Hepatocyte (in vitro differentiated cells): ENCODE results near the gene HNRNPH1.

Experiments used
- CTCF ChIP-seq: fragments of 200-600 bp; sonication (generic); IDR thresholded peaks from 2 replicates; pipeline ENCODE4 v1.5.1; 2016; ENCODE audit warnings: antibody characterized with exemption, mild to moderate bottlenecking; ENCODE audit not compliant: poor library complexity
- EZH2 ChIP-seq: fragments of 200-600 bp; sonication (generic); IDR thresholded peaks from 2 replicates; pipeline ENCODE4 v1.6.1; 2016; ENCODE audit warnings: antibody characterized with exemption, mild to moderate bottlenecking, borderline replicate concordance
- EZH2phosphoT487 ChIP-seq: fragments of 200-600 bp; sonication (generic); IDR thresholded peaks from one replicate; pipeline ENCODE4 v1.6.1; 2018; ENCODE audit warnings: antibody characterized with exemption, mild to moderate bottlenecking, low read depth, moderate library complexity; ENCODE audit not compliant: unreplicated experiment, severe bottlenecking

- no peak for TF ChIP-seq CTCF
- no peak for TF ChIP-seq EZH2
- TF ChIP-seq EZH2phosphoT487: no peak
These were observed 3.2 kb downstream of the HNRNPH1 start for GRCh38 chr5:179620293-179620692.
